Measurements from ENCODE around the gene GEMIN7. TPM values are rescaled to one million over a fixed set of nuclear protein-coding genes. Genes with fewer than 3 reads are reported as not detected.

The GEMIN7 gene
- total RNA-seq, 1 donor from 2014 or later = 16.7 TPM

DNA sequence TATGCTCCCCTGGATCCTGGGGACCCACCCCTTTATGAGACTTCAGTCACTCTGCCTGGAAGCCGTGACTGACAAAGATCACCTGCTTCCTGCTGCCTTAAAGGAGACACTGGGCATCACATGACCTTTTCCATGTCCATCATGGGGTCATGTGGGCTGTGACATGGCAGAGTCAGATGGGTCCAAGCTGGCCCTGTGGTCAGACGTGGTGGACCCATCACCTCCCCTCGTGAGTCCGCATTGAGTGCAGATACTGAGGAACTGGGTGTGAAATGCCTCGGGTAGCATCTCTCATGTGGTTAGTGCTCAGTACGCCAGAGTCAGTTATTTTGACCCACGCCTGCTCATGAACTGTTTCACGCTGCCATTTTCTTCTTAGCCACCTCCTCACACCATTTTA lies 54.6 kb downstream of the GEMIN7 start:
- no peak overlapping the region for H3K9ac ChIP-seq (ENCODE audit: low read depth in 1 of 3, low read length in 3 of 3)
- peaks cover 5 to 14% (median 5%) of the 10 kb centered on the region in 3 donors for H3K4me1 ChIP-seq (ENCODE audit: control insufficient read depth in 3 of 3, insufficient read depth in 3 of 3, low read length in 3 of 3)
- H3K9me3 ChIP-seq (ENCODE audit: control insufficient read depth in 3 of 3, low read length in 3 of 3) = no peaks in the 10 kb centered on the region
- peaks cover 0 to 2% (median 2%) of the 10 kb centered on the region in 3 donors for H3K36me3 ChIP-seq (ENCODE audit: control insufficient read depth in 3 of 3, insufficient read depth in 3 of 3, low read length in 3 of 3)
- no peak overlapping the region for H3K27ac ChIP-seq (ENCODE audit: low read depth, low read length)
- H3K27me3 ChIP-seq (ENCODE audit: control insufficient read depth in 3 of 3, insufficient read depth in 3 of 3, low read length in 3 of 3) = no peaks in the 10 kb centered on the region
- H3K4me3 ChIP-seq (ENCODE audit: low read length in 3 of 3) = no peak overlapping the region

DNA sequence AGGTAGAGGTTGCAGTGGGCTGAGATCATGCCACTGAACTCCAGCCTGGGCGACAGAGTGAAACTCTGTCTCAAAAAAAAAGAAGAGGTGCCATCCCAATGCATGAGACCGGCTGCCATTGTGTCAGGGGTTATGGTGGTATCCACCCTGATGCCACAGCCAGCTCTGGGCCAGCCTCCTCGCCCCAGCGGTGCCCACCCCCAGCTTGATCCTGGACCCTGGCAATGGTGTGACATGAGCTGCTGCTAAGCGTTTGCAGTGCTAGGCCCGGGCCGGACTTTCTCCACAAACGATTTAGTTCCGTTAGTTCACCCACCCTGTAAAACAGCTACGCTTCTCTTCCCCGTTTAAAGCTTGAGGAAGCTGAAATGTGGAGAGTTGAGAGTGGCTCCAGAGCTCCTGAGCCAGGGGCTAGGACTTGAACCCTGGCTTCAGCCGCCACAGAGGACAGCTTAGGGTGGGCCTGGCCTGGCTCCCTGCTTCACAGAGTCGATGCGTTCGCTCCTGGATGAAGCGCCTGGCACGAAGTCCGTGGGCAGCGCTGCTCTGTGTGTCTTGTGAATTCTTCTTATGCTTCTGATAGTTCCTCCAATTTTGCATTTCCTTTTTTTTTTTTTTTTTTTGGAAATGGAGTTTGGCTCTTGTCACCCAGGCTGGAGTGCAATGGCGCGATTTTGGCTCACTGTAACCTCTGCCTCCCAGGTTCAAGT lies 56.3 kb downstream of the GEMIN7 start:
- Histone ChIP-seq H3K9me3 (ENCODE audit: control insufficient read depth in 3 of 3, low read length in 3 of 3) (no peaks in the 10 kb centered on the region), H3K4me3 (ENCODE audit: low read length in 3 of 3) (no peak overlapping the region), H3K4me1 (ENCODE audit: control insufficient read depth in 3 of 3, insufficient read depth in 3 of 3, low read length in 3 of 3) (peaks cover 5 to 14% (median 5%) of the 10 kb centered on the region in 3 donors), H3K27ac (ENCODE audit: low read depth, low read length) (no peak overlapping the region), H3K9ac (ENCODE audit: low read depth in 1 of 3, low read length in 3 of 3) (no peak overlapping the region), H3K36me3 (ENCODE audit: control insufficient read depth in 3 of 3, insufficient read depth in 3 of 3, low read length in 3 of 3) (no peaks in the 10 kb centered on the region), H3K27me3 (ENCODE audit: control insufficient read depth in 3 of 3, insufficient read depth in 3 of 3, low read length in 3 of 3) (no peaks in the 10 kb centered on the region)

DNA sequence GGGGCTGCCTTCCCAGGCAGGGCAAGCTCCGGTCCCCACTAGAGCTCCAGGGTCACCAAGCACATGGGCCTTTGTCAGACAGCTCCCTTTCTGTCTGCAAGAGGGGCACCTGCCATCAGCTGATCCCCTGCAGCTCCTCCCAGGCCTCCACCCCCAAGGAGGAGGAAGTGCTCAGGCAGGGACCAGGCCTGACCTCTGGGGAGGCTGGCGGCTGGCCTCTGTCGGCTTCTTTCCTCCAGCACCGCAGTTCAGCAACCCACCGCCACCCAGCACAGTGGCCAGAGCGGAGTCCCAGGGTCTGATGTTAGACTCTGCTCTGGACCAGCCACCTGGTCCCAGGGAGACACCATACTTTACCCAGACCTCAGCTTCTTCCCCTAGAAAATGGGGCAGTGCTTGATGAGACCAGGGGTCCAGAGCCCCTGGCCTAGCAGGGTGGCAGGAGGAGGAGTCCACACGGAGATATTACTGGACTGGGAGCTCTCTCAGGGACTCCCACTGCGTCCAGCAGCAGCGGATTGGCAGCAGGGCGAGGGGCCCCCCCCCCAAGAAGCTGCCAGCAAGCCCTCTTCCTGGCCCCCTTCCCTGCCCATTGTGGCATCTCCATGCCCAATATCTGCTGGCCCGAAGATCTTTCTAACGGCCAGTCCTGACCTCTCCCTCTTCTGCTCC lies 57.6 kb downstream of the GEMIN7 start:
- Histone ChIP-seq H3K4me1 (ENCODE audit: control insufficient read depth in 3 of 3, insufficient read depth in 3 of 3, low read length in 3 of 3) (peaks cover 5 to 14% (median 5%) of the 10 kb centered on the region in 3 donors), H3K36me3 (ENCODE audit: control insufficient read depth in 3 of 3, insufficient read depth in 3 of 3, low read length in 3 of 3) (peaks cover 6 to 7% (median 7%) of the 10 kb centered on the region in 3 donors), H3K27me3 (ENCODE audit: control insufficient read depth in 3 of 3, insufficient read depth in 3 of 3, low read length in 3 of 3) (no peaks in the 10 kb centered on the region), H3K27ac (ENCODE audit: low read depth, low read length) (peak overlapping the region; percentile 19), H3K9ac (ENCODE audit: low read depth in 1 of 3, low read length in 3 of 3) (peak overlapping the region in 2 of 3 donors; percentile 8 to 43), H3K4me3 (ENCODE audit: low read length in 3 of 3) (no peak overlapping the region), H3K9me3 (ENCODE audit: control insufficient read depth in 3 of 3, low read length in 3 of 3) (no peaks in the 10 kb centered on the region)

DNA sequence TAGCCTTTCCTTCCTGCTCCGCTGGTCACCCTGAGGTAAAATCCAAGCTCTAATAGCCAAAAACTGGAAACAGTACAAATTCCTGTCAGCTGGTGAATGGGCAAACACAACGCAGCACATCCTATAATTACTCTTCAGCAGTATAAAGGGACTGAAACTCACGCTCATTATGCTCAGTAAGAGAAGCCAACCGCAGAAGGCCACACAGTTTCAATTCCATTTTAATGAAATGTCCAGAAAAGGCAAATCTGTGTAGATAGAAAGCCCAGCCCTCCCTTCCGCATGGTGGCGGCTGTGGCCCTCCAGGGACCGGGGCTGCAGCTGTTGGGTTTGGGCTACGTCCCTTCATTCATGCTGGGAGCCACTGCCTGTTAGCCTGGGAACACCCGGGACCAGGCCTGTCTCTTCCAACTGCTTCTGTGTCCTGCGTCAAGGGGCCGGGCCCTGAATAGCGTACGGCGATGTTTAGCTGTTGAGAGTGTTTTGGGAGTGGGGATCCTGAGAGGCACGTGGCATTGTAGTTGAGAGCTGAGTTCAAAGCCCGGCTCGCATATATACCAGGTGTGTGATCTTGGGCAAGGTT lies 58.2 kb downstream of the GEMIN7 start:
- H3K4me3 ChIP-seq (ENCODE audit: low read length in 3 of 3) = no peak overlapping the region
- H3K9ac ChIP-seq (ENCODE audit: low read depth in 1 of 3, low read length in 3 of 3) = peak overlapping the region in 1 of 3 donors; percentile 43

DNA sequence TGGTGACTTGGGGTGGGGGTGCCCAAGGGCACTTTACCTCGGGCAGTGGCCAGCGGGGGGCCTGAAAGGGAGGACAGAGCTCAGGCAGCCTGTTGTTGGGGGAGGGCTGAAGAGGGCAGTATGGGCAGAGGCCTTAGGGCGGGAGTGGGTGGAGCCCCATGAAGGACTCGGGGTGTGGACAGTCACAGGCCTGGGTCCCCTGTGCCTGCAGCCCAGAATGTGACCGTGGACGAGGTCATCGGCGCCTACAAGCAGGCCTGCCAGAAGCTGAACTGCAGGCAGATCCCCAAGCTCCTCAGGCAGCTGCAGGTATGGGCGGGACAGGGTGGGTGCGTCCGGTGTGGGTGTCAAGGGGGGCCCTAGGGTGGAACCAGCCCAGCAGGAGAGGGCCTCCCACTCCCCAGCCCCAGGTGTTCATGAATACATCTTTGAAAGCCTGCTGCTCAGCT lies 59.3 kb downstream of the GEMIN7 start:
- H3K36me3 ChIP-seq (ENCODE audit: control insufficient read depth in 3 of 3, insufficient read depth in 3 of 3, low read length in 3 of 3) = peaks cover 14 to 22% (median 17%) of the 10 kb centered on the region in 3 donors
- H3K9me3 ChIP-seq (ENCODE audit: control insufficient read depth in 3 of 3, low read length in 3 of 3) = no peaks in the 10 kb centered on the region
- H3K27ac ChIP-seq (ENCODE audit: low read depth, low read length) = no peak overlapping the region
- H3K9ac ChIP-seq (ENCODE audit: low read depth in 1 of 3, low read length in 3 of 3) = no peak overlapping the region
- H3K4me3 ChIP-seq (ENCODE audit: low read length in 3 of 3) = no peak overlapping the region
- H3K27me3 ChIP-seq (ENCODE audit: control insufficient read depth in 3 of 3, insufficient read depth in 3 of 3, low read length in 3 of 3) = no peaks in the 10 kb centered on the region
- peaks cover 5 to 14% (median 5%) of the 10 kb centered on the region in 3 donors for H3K4me1 ChIP-seq (ENCODE audit: control insufficient read depth in 3 of 3, insufficient read depth in 3 of 3, low read length in 3 of 3)

More for the DNA sequence above, 58.2 kb downstream of the GEMIN7 start:
- peaks cover 5 to 14% (median 5%) of the 10 kb centered on the region in 3 donors for H3K4me1 ChIP-seq (ENCODE audit: control insufficient read depth in 3 of 3, insufficient read depth in 3 of 3, low read length in 3 of 3)
- no peaks in the 10 kb centered on the region for H3K27me3 ChIP-seq (ENCODE audit: control insufficient read depth in 3 of 3, insufficient read depth in 3 of 3, low read length in 3 of 3)
- peak overlapping the region; percentile 19 for H3K27ac ChIP-seq (ENCODE audit: low read depth, low read length)
- H3K36me3 ChIP-seq (ENCODE audit: control insufficient read depth in 3 of 3, insufficient read depth in 3 of 3, low read length in 3 of 3) = peaks cover 7 to 12% (median 11%) of the 10 kb centered on the region in 3 donors
- H3K9me3 ChIP-seq (ENCODE audit: control insufficient read depth in 3 of 3, low read length in 3 of 3) = no peaks in the 10 kb centered on the region

DNA sequence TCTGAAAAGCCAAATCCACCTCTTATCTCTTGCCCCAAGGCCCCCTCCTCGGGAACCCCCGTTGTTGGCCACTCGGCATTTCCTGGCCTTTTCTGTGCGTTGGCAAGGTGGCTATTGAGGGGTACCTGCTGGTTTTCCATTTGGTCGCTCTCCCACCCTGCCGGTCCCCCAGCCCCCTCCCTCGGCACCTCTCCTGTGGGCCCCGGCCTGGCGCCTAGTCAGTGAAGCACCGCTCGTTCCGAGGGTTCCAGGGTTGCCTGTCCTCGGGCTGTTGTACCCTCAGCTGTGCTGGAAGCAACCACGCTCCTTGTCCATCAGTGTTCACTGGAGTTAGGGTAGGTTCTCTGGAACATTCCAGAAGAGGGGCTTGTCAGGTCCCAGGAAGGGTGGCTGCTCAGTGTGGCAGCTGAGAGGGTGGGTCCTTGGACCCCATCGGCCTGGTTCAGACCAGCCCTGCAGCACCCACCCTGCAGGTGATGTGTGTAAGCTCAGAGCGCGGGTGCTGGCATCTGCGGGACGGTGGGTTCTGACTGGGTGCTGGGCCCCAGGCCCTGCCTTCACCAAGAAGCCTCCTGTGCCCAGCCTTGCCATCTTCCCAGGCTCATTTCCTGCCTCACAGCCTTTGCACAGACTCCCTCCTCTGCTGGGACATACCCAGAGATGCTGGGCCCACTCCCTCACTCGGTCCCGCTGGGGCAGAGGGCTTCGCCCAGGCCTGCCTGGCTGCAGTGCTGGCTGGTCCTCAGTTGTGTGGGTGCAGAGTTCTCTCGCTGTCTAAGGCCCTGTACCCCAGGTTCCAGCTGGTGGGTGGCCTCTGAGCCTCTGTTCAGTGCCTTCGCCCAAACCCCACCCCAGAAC lies 60.5 kb downstream of the GEMIN7 start:
- H3K4me1 ChIP-seq (ENCODE audit: control insufficient read depth in 3 of 3, insufficient read depth in 3 of 3, low read length in 3 of 3) = peaks cover 5 to 14% (median 5%) of the 10 kb centered on the region in 3 donors
- H3K36me3 ChIP-seq (ENCODE audit: control insufficient read depth in 3 of 3, insufficient read depth in 3 of 3, low read length in 3 of 3) = peaks cover 17 to 26% (median 20%) of the 10 kb centered on the region in 3 donors
- H3K9me3 ChIP-seq (ENCODE audit: control insufficient read depth in 3 of 3, low read length in 3 of 3) = no peaks in the 10 kb centered on the region
- H3K27me3 ChIP-seq (ENCODE audit: control insufficient read depth in 3 of 3, insufficient read depth in 3 of 3, low read length in 3 of 3) = no peaks in the 10 kb centered on the region
- no peak overlapping the region for H3K27ac ChIP-seq (ENCODE audit: low read depth, low read length)
- H3K4me3 ChIP-seq (ENCODE audit: low read length in 3 of 3) = no peak overlapping the region
- H3K9ac ChIP-seq (ENCODE audit: low read depth in 1 of 3, low read length in 3 of 3) = no peak overlapping the region

DNA sequence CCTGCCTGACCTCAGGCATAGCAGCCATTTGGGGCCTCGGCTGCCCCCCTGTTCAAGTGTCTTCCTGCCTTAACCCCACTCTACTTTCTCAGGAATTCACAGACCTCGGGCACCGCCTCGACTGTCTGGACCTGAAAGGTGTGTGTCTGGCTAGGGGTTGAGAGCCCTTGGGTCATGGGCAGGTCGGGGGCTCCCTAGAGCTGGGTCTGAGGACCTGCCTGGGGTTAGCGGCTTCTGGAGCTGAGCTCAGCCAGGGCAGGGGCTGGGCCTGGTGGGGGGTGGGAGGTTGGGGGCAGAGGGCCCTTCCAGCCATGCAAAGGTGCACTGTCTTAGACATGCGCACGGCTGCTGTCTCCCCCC lies 61.1 kb downstream of the GEMIN7 start:
- Histone ChIP-seq H3K9ac (ENCODE audit: low read depth in 1 of 3, low read length in 3 of 3) (no peak overlapping the region), H3K4me3 (ENCODE audit: low read length in 3 of 3) (no peak overlapping the region), H3K4me1 (ENCODE audit: control insufficient read depth in 3 of 3, insufficient read depth in 3 of 3, low read length in 3 of 3) (peaks cover 5 to 14% (median 5%) of the 10 kb centered on the region in 3 donors), H3K36me3 (ENCODE audit: control insufficient read depth in 3 of 3, insufficient read depth in 3 of 3, low read length in 3 of 3) (peaks cover 17 to 30% (median 23%) of the 10 kb centered on the region in 3 donors), H3K27ac (ENCODE audit: low read depth, low read length) (no peak overlapping the region), H3K9me3 (ENCODE audit: control insufficient read depth in 3 of 3, low read length in 3 of 3) (no peaks in the 10 kb centered on the region), H3K27me3 (ENCODE audit: control insufficient read depth in 3 of 3, insufficient read depth in 3 of 3, low read length in 3 of 3) (no peaks in the 10 kb centered on the region)

DNA sequence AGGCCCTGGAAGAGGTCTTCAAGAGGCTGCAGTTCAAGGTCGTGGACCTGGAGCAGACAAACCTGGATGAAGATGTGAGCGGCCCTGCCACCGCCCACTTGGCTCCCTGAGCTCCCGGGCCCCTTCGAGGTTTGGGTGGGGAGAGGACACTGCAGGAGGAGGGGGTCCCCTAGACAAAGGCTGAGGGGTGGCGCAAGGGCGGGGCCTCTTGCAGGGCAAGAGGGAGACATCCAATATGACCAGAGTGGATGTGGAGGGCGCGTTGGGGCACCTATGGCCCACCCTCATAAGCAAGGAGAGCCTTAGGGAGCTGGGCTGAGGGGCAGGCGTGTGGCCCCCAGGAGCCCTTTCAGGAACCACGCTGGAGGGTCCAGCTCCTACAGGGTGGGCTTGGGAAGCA lies 61.5 kb downstream of the GEMIN7 start:
- Histone ChIP-seq H3K36me3 (ENCODE audit: control insufficient read depth in 3 of 3, insufficient read depth in 3 of 3, low read length in 3 of 3) (peaks cover 17 to 32% (median 26%) of the 10 kb centered on the region in 3 donors), H3K4me3 (ENCODE audit: low read length in 3 of 3) (no peak overlapping the region), H3K9ac (ENCODE audit: low read depth in 1 of 3, low read length in 3 of 3) (no peak overlapping the region), H3K9me3 (ENCODE audit: control insufficient read depth in 3 of 3, low read length in 3 of 3) (no peaks in the 10 kb centered on the region), H3K27ac (ENCODE audit: low read depth, low read length) (no peak overlapping the region), H3K4me1 (ENCODE audit: control insufficient read depth in 3 of 3, insufficient read depth in 3 of 3, low read length in 3 of 3) (peaks cover 5 to 14% (median 5%) of the 10 kb centered on the region in 3 donors), H3K27me3 (ENCODE audit: control insufficient read depth in 3 of 3, insufficient read depth in 3 of 3, low read length in 3 of 3) (no peaks in the 10 kb centered on the region)

All from skeletal muscle tissue (tissue), 4 donors.